Heart right ventricle (tissue), 16 donors: ENCODE data around the gene BICDL2. TPM values are rescaled to one million over a fixed set of nuclear protein-coding genes. Genes with fewer than 3 reads are reported as not detected.
A peak's percentile ranks its signal among the peaks of the same experiment; 100 is the strongest.

Experiments
- ATAC-seq, 8 donors: fragments of 200-7000 bp; cut with Tn5 transposase; one replicate each; pipeline ENCODE4 v1.9.1; 2020; ENCODE audit warnings: mild to moderate bottlenecking in 8 of 8, moderate library complexity in 8 of 8, moderate number of reproducible peaks in 1 of 8
- DNase-seq, 2 donors: peaks; one replicate each; pipeline ENCODE4 v3.0.0-alpha.2; 2020
- H3K27ac ChIP-seq, 10 donors: fragments of 200-600 bp; sonication (generic) in 2 of 10; one replicate each; pipeline versions ENCODE4 v1.5.0 to v1.8.0; 2020 to 2022; ENCODE audit warnings: mild to moderate bottlenecking in 3 of 10
- H3K27me3 ChIP-seq, 7 donors: fragments of 200-600 bp; one replicate each; pipeline ENCODE4 v1.8.0; 2021 to 2022; ENCODE audit warnings: mild to moderate bottlenecking in 2 of 7
- H3K36me3 ChIP-seq, 9 donors: fragments of 200-600 bp; sonication (generic) in 1 of 9; one replicate each; pipeline versions ENCODE4 v1.5.0 to v1.8.0; 2020 to 2022; ENCODE audit warnings: mild to moderate bottlenecking in 2 of 9
- H3K4me1 ChIP-seq, 9 donors: fragments of 200-600 bp; sonication (generic) in 1 of 9; one replicate each; pipeline versions ENCODE4 v1.5.0 to v1.8.0; 2020 to 2022; ENCODE audit warnings: mild to moderate bottlenecking in 4 of 9
- H3K4me3 ChIP-seq, 10 donors: fragments of 200-600 bp; sonication (generic) in 2 of 10; one replicate each; pipeline versions ENCODE4 v1.5.0 to v1.8.0; 2020 to 2022; ENCODE audit warnings: mild to moderate bottlenecking in 7 of 10, moderate library complexity in 2 of 10
- H3K9me3 ChIP-seq, 11 donors: fragments of 200-600 bp in 10 of 11; sonication (generic) in 2 of 11; one replicate each; pipeline versions ENCODE4 v1.5.0 to v1.8.0; 2013 to 2022; ENCODE audit warnings: mild to moderate bottlenecking in 2 of 11, control low read depth in 1 of 11, moderate library complexity in 1 of 11
- CTCF ChIP-seq, 9 donors: fragments of 200-600 bp; sonication (generic) in 2 of 9; IDR thresholded peaks; one replicate each; pipeline versions ENCODE4 v1.5.0 to v1.8.0; 2021 to 2022; ENCODE audit warnings: antibody characterized with exemption in 9 of 9, mild to moderate bottlenecking in 5 of 9, moderate library complexity in 1 of 9
- WGBS, 2 donors: extraction: QIAGEN DNeasy Blood & Tissue Kit; methylation state at CpG; one replicate each; pipeline ENCODE4 v1.1.7; 2013; ENCODE audit warnings: inconsistent platforms in 1 of 2; 5-methylcytosine and 5-hydroxymethylcytosine counted together
- intact Hi-C, 10 donors: fragments of 100-400 bp; cut with DNase I; formaldehyde crosslinking; loops; one replicate each; pipeline versions ENCODE4 v1.11.1 to v1.14.2; 2022
- polyA plus RNA-seq, 2 donors: library from polyadenylated mRNA; stranded (reverse); fragments of 200-250 nt; gene quantifications; one replicate each; pipeline ENCODE4 v1.2.3, GENCODE V29; 2013
- total RNA-seq, 10 donors: library from RNA; stranded (reverse); fragmentation: NEBNext Ultra II Directional in 3 of 10; extraction: Animal tissue kit (Norgen Biotek cat#: 25700) in 3 of 10; gene quantifications; one replicate each; pipeline versions ENCODE4 v1.2.1 to v1.2.4, GENCODE V29; 2021 to 2023
- donor health status: Arrhythmogenic right ventricular cardiomyopathy.
- donor health status: ischemic (EF 13 %, LVEDD 7.1; RV severe dilation, severe dysfunction).
- donor health status: healthy with polysubstance abuse.
- donor health status: DM: no; HTN: yes; CAD: no.
- donor health status: DM: no; HTN: no; CAD: no.
- donor health status: ischemic (EF 25% LVEDD 6.9; RV normal size, moderate dysfunction).
- donor health status: ischemic (EF 25% LVEDD 5.7; RV mildly dilated, moderate dysfunction).
- donor health status: healthy.
- donor health status: DM: yes; HTN: yes; CAD: no.
- donor health status: Ischemic cardiomyopathy.
- donor health status: ischemic (EF 35%, LVEDD 5.7; RV mildly dilated, moderate dysfunction).
- donor health status: nonischemic (EF 11% LVEDD 7.7; RV severe dilation, severe dysfunction).
- donor health status: DM: yes; HTN: yes; CAD: no.
- donor health status: PGD.
- donor health status: ischemic (EF 29% LVEDD 5.4; RV normal size, mild dysfunction).
- donor health status: nonischemic (EF 23%, LVEDD 6.1; RV moderate dilation, normal function).

BICDL2 gene
- total and polyA plus RNA-seq, 12 donors = 0.04 TPM; not detected in 11

- Histone ChIP-seq H3K9me3 (no peaks in the 10 kb centered on the region), H3K4me1 (peaks cover 29 to 70% (median 49%) of the 10 kb centered on the region in 9 donors), H3K36me3 (peaks cover 0 to 25% (median 17%) of the 10 kb centered on the region in 9 donors), H3K27me3 (peaks cover 0 to 20% (median 17%) of the 10 kb centered on the region in 7 donors), H3K4me3 (no peak overlapping the region), H3K27ac (no peak overlapping the region)
- WGBS, 2 donors = 94 to 96% methylated on average over 18 of the region's 18 CpGs
- TF ChIP-seq CTCF (IDR thresholded peaks at IDR 0.05) = no peak
- DNase-seq (no peak), ATAC-seq (no peak)
- intact Hi-C loops = no loop called here
These were observed 11.4 kb downstream of the BICDL2 start for GRCh38 chr16:3025032-3026002.

GRCh38 chr16:3023669-3024478 is 12.9 kb downstream of the BICDL2 start, which contains the start of the genes HCFC1R1 and THOC6:
TSS of gene HCFC1R1 (minus strand) at chr16:3023942. CDS start at chr16:3023941, 1 bp downstream.
TSS of gene THOC6 (plus strand) at chr16:3024035. CDS start at chr16:3024327, 292 bp downstream.
- peak; percentile 67 to 84 (median 78) for ATAC-seq
- 0 to 1% methylated on average over 69 of the region's 69 CpGs for WGBS, 2 donors
- peaks cover 23 to 68% (median 50%) of the 10 kb centered on the region in 9 donors for H3K4me1 ChIP-seq

GRCh38 chr16:3023415-3023668 is 13.4 kb downstream of the BICDL2 start:
- ATAC-seq = peak in 5 of 8 donors; percentile 0 to 6 (median 1)
- no peaks in the 10 kb centered on the region for H3K9me3 ChIP-seq
- H3K4me3 ChIP-seq = peak overlapping the region; percentile 43 to 87 (median 74)
- peak overlapping the region; percentile 88 to 100 (median 97) for H3K27ac ChIP-seq
- 2 to 14% methylated on average over 4 to 6 of the region's 6 CpGs for WGBS, 2 donors
- DNase-seq = peak in 1 of 2 donors; percentile 62
- peaks cover 0 to 12% (median 4%) of the 10 kb centered on the region in 7 donors for H3K27me3 ChIP-seq
- H3K36me3 ChIP-seq = peaks cover 0 to 25% (median 17%) of the 10 kb centered on the region in 9 donors
- intact Hi-C loops = no loop called here
- peaks cover 23 to 68% (median 49%) of the 10 kb centered on the region in 9 donors for H3K4me1 ChIP-seq
- TF ChIP-seq CTCF (IDR thresholded peaks at IDR 0.05) = no peak

More at GRCh38 chr16:3023669-3024478, 12.9 kb downstream of the BICDL2 start, which contains the start of the genes HCFC1R1 and THOC6:
- Histone ChIP-seq H3K27ac (peak within 1 kb of the TSS; percentile 88 to 100 (median 97)), H3K4me3 (peak within 1 kb of the TSS; percentile 43 to 87 (median 74)), H3K9me3 (no peaks in the 10 kb centered on the region), H3K27me3 (peaks cover 0 to 12% (median 3%) of the 10 kb centered on the region in 7 donors), H3K36me3 (peaks cover 0 to 25% (median 17%) of the 10 kb centered on the region in 9 donors)
- intact Hi-C loops = no loop called here
- DNase-seq = peak; percentile 96
- peak in 1 of 9 donors; percentile 21 for TF ChIP-seq CTCF (IDR thresholded peaks at IDR 0.05)
